Fibroblast of skin of right quadriceps (primary cell): ENCODE results near the gene SH2D6.
"Not testable (repeated sequence)": the region's sequence is repeated elsewhere in the genome, so short reads cannot be mapped to it uniquely, and the experiment has no call there.

Experiments
- DNase-seq: peaks from one replicate; pipeline ENCODE4 v3.0.0-alpha.2; 2013

Gene SH2D6

DNA sequence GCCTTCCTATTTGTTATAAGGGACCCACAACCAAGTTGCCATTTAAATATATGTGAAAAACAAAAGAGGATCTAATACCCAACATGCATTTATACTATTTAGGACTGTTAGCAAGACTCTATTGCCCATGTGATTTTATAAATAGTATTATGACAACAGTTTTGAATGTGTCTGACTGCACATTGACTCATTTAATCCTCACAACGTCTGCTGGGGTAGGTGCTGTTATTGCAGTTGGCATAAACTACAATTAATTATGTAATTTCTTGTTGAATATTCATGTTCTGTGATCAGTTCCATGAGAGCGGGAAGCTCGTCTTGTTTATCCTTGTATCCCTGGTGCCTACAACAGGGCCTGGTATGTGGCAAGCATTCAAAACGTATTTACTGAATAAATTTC is 53.7 kb downstream of the SH2D6 start:
- DNase-seq = no peak

DNA sequence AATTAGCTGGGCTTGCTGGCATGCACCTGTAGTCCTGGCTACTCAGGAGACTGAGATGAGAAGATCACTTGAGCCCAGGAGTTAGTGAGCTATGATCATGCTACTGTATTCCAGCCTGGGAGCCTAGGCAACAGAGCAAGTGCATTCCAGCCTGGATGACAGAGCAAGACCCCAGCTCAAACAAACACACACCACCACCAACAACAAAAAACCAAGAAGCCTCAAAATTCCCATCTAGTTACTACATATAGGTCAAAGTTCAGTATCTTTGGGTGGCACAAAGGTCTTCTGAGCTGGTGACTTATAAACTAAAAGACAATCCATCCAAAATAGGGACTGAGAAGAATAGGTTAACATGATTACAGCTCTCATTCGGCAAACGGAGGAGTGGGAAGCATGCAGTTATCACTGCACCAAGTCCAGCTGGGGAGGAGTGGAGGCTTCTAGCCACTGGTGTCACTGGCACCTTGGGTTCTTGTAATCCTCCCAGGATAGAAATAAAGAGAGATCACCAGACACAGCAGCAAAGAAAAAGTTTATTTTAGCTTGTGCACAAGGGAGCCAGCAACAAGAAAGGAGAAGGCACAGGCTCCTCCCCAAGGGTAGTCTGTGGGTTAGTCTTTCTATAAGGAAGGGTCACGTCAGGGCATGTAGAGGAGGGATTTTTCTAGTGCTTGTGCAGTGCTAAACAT is 57.4 kb downstream of the SH2D6 start:
- DNase-seq = no peak

DNA sequence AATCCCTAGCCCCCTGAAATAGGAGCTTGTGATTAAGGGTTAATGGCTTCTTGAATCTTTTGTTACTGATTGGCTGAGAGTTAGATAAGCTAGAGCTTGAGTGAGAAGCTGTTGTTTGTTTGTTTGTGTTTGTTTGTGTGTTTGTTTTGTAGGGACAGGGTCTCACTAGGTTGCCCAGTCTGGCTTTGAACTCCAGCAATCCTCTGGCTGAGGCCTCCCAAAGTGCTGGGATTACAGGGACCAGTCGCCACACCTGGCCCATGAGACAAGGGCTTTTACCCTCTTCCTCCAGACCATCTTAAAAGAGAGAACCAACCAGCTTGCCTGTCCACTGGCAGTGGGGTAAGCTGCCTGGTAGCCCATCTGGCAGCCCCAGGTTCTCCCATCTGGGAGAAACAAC is 58.1 kb downstream of the SH2D6 start:
- no peak for DNase-seq

DNA sequence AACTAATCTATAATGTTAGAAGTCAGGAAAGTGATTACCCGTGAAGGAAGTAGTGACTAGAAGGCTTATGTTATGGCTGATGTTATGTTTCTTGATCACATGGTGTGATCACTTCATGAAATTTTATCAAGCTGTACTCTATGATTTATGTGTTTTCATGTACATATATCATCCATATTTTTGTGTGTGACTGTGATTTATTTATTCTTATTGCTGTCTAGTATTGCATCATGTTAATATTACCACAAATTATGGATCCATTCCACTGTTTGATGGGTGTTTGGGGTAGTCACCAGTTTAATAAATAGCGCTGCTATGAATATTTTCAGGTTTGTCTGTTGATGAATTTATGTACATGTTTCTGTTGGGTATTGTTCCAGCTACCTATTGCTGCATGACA is 59.4 kb downstream of the SH2D6 start:
- DNase-seq = no peak

DNA sequence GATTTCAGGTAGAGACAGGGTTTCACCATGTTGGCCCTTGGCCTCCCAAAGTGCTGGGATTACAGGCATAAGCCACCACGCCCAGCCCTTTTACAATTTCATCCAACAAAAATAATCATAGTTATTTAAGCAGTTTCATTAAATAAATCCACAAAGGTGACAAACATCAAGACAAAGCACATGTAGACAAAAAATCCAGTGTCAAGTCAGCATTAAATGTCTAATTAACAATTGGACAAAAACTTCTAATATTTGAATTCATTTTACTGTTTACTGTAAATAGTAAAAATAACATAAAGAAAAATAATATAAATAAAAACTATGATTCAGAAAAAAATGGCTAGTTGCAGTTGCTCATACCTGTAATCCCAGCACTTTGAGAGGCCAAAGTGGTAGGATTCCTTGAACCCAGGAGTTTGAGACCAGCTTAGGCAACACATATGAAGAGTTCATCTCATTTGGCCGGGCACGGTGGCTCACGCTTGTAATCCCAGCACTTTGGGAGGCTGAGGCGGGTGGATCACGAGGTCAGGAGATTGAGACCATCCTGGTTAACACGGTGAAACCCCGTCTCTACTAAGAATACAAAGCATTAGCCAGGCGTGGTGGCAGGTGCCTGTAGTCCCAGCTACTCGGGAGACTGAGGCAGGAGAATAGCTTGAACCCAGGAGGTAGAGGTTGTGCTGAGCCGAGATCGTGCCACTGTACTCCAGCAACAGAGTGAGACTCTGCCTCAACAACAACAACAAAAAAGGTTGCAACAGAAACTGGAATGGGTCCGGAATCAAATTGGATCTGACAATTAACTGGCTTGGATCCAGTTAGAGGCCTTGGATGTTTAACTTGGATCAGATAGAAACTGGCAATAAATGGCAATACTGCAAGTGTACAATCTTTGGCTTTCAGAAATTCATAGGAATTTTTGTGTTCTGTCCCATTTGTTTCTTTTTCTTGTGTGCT is 63.6 kb downstream of the SH2D6 start:
- DNase-seq = no peak

DNA sequence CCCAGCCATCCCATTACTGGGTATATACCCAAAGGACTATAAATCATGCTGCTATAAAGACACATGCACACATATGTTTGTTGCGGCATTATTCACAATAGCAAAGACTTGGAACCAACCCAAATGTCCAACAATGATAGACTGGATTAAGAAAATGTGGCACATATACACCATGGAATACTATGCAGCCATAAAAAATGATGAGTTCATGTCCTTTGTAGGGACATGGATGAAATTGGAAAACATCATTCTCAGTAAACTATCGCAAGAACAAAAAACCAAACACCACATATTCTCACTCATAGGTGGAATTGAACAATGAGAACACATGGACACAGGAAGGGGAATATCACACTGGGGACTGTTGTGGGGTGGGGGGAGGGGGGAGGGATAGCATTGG is 66.1 kb downstream of the SH2D6 start:
- DNase-seq = not testable (repeated sequence)

DNA sequence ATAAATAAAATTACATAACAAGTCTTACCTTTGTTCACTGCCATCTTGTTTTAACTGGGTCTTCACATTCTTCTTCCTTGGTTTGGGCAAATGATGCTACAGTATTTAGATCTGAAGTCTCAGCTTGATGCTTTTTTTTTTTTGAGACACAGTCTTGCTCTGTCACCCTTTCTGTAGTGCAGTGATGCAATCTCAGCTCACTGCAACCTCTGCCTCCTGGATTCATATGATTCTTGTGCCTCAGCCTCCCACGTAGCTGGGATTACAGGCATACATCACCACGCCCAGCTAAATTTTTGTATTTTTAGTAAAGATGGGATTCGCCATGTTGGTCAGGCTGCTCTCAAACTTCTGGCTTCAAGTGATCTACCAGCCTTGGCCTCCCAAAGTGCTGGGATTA is 67.3 kb downstream of the SH2D6 start:
- no peak for DNase-seq
